Activated CD8-positive, alpha-beta memory T cell treated with anti-CD3 and anti-CD28 coated beads, Interleukin-2, amount 10 ng/mL, durations not matched to agents 7 days and 5 days (primary cell): ENCODE results near the gene UBE2Q1. TPM values are rescaled to one million over a fixed set of nuclear protein-coding genes. Genes with fewer than 3 reads are reported as not detected.
"Not testable (repeated sequence)": the region's sequence is repeated elsewhere in the genome, so short reads cannot be mapped to it uniquely, and the experiment has no call there.

Experiments used
- ATAC-seq: fragments of 150-1000 bp; cut with Tn5 transposase; one replicate; pipeline ENCODE4 v1.10.0; 2021; ENCODE audit warnings: moderate library complexity
- CTCF ChIA-PET: fragments of 350-600 bp; sonication (Branson Sonifier 250); formaldehyde crosslinking; loops from one replicate; lab custom pipeline; 2021; ENCODE audit warnings: antibody characterized with exemption; lab: Charles Lee
- DNase-seq: peaks from one replicate; pipeline ENCODE4 v3.0.0-alpha.2; 2020
- H3K27ac Mint-ChIP-seq: one replicate; pipeline ENCODE4 v1.8.0; 2021; ENCODE audit warnings: mild to moderate bottlenecking, mixed read lengths
- H3K27me3 Mint-ChIP-seq: one replicate; pipeline ENCODE4 v1.8.0; 2021; ENCODE audit warnings: mixed read lengths
- H3K36me3 Mint-ChIP-seq: one replicate; pipeline ENCODE4 v1.8.0; 2021; ENCODE audit warnings: mild to moderate bottlenecking, mixed read lengths
- H3K4me1 Mint-ChIP-seq: one replicate; pipeline ENCODE4 v1.8.0; 2021; ENCODE audit warnings: mixed read lengths
- H3K4me3 Mint-ChIP-seq: one replicate; pipeline ENCODE4 v1.8.0; 2021; ENCODE audit warnings: mild to moderate bottlenecking, moderate library complexity, mixed read lengths
- H3K9me3 Mint-ChIP-seq: one replicate; pipeline ENCODE4 v1.8.0; 2022; ENCODE audit warnings: low read depth, mixed read lengths
- total RNA-seq, 2 experiments: library from RNA; stranded (reverse); gene quantifications; one replicate each; pipeline ENCODE4 v1.2.3, GENCODE V29; 2021

UBE2Q1 gene
- total RNA-seq, 2 experiments from 2014 or later, result 103 to 110 TPM

DNA sequence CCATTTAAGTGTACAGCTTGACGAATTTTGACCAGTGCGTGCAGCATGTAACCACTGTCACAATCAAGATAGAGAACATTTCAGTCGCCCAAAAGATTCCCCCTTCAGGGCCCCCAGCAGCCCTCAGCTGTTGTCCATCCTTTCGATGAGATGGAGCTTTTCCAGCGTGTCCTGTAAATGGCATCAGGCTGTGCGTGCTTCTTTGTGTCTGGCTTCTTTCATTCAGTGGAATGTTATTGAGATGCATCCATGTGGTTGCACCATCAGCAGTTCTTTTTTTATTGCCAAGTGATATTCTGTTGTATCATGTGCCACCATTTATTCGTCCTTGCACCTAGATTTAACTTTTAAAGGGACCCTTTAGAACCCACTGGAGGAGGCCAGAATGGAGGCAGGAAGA lies 21.9 kb downstream of the UBE2Q1 start:
- CTCF ChIA-PET, result interaction anchor here (2.9 kb wide), 1 partner anchor 57 kb away, joined by 7 read pairs; no protein-coding TSS in a partner anchor
- no peaks in the 10 kb centered on the region for H3K36me3 Mint-ChIP-seq
- no peak for ATAC-seq
- H3K4me3 Mint-ChIP-seq, result no peak overlapping the region
- peaks cover 47% of the 10 kb centered on the region for H3K27me3 Mint-ChIP-seq
- no peaks in the 10 kb centered on the region for H3K9me3 Mint-ChIP-seq
- no peak for DNase-seq
- no peak overlapping the region for H3K27ac Mint-ChIP-seq
- no peaks in the 10 kb centered on the region for H3K4me1 Mint-ChIP-seq

DNA sequence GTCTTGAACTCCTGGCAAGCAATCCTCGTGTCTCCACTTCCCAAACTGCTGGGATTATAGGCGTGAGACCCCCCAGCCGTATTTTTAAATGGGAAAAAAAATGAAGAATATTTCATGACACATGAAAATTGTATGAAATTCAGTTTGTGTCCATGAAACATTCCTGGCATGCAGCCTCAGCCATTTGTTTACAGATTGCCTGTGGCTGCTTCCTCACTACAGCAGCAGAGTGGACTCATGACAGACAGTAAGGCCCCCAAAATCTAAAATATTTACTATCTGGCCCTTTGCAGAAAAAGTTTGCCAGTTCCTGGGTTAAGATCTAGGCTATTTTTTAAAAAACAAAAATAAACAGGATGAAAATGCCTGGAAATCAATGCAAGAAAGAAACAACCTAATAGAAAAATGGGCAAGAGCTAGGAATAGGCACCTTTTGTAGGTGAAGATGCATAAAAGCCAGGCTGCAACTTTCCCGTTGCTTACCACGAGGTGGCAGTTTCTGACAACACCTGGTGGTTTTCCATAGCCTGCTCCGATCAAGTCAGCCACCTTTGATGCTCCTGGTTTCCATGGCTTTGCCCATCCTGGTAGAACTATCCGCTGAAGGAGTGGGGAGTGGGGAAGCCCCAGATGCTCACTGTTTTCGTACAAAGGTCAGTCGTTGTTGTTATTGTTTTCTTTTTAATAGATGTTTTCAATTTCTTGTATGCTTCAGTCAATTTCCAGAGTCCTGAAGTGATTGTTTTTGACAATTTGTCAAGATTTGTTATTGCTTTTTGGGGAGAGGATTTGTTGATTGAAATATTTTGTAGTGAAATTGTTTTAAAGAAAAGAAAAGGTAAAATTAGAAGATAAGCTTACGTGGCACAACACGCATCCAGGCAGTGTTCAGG lies 24.3 kb downstream of the UBE2Q1 start:
- CTCF ChIA-PET, result interaction anchor here (1.2 to 2.9 kb wide), 3 partner anchors 12 to 55 kb away, joined by 3 to 7 read pairs (median 4); no protein-coding TSS in a partner anchor
- H3K27ac Mint-ChIP-seq, result no peak overlapping the region
- H3K4me3 Mint-ChIP-seq, result no peak overlapping the region
- DNase-seq, result no peak
- no peaks in the 10 kb centered on the region for H3K4me1 Mint-ChIP-seq
- peaks cover 34% of the 10 kb centered on the region for H3K27me3 Mint-ChIP-seq
- no peak for ATAC-seq
- no peaks in the 10 kb centered on the region for H3K9me3 Mint-ChIP-seq
- no peaks in the 10 kb centered on the region for H3K36me3 Mint-ChIP-seq

GRCh38 chr1:154531950-154532349 lies 26.5 kb downstream of the UBE2Q1 start:
- not testable (repeated sequence) for DNase-seq, H3K4me3 Mint-ChIP-seq, H3K9me3 Mint-ChIP-seq, H3K27ac Mint-ChIP-seq, H3K4me1 Mint-ChIP-seq, ATAC-seq, H3K36me3 Mint-ChIP-seq
- peaks cover 24% of the 10 kb centered on the region for H3K27me3 Mint-ChIP-seq
- CTCF ChIA-PET, result interaction anchor here (0.9 kb wide), 1 partner anchor 52 kb away, joined by 4 read pairs; no protein-coding TSS in a partner anchor

DNA sequence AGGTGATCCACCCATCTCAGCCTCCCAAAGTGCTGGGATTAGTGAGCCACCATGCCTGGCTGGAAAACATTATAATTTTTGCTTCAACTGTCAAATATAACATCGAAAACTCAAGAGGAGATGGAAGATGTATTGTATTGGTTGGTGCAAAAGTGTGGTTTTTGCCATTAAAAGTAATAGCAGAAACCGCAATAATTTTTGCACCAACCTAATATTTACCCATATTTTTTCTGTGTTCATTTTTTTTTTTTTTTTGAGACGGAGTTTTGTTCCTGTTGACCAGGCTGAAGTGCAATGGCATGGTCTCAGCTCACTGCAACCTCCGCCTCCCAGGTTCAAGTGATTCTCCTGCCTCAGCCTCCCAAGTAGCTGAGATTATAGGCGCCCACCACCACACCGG lies 29.2 kb downstream of the UBE2Q1 start:
- CTCF ChIA-PET, result interaction anchor here (2.2 kb wide), 1 partner anchor 49 kb away, joined by 6 read pairs; no protein-coding TSS in a partner anchor
- Mint-ChIP-seq H3K36me3 (no peaks in the 10 kb centered on the region), H3K27me3 (peaks cover 7% of the 10 kb centered on the region)

DNA sequence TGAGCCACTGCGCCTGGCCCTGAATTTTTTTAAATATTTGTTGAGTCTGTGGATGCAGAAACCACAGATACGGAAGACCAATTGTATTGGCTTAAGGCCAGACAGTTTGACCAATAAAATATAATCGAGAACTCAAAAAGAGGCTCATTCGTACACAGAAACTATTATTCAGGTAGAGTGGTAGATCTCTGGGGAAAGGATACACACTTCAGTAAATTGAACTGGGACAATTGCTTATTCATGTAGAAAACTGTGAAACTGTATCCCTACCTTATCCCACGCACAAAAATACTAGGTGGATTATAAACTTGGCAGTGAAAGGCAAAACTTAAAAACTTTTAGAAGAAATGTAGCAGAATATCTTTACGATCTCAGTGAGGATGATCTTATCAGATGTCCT lies 31.3 kb downstream of the UBE2Q1 start:
- Mint-ChIP-seq H3K36me3 (no peaks in the 10 kb centered on the region), H3K4me1 (no peaks in the 10 kb centered on the region), H3K4me3 (no peak overlapping the region), H3K9me3 (no peaks in the 10 kb centered on the region), H3K27me3 (peaks cover 9% of the 10 kb centered on the region), H3K27ac (no peak overlapping the region)
- DNase-seq (no peak), ATAC-seq (no peak)
- CTCF ChIA-PET, result no interaction called here

More for the DNA sequence above, 29.2 kb downstream of the UBE2Q1 start:
- no peak overlapping the region for H3K27ac Mint-ChIP-seq
- H3K4me3 Mint-ChIP-seq, result no peak overlapping the region
- no peaks in the 10 kb centered on the region for H3K9me3 Mint-ChIP-seq
- ATAC-seq, result no peak
- no peaks in the 10 kb centered on the region for H3K4me1 Mint-ChIP-seq
- no peak for DNase-seq

GRCh38 chr1:154524881-154525280 lies 33.6 kb downstream of the UBE2Q1 start:
- peaks cover 18% of the 10 kb centered on the region for H3K27me3 Mint-ChIP-seq
- no peaks in the 10 kb centered on the region for H3K36me3 Mint-ChIP-seq
- H3K27ac Mint-ChIP-seq, result no peak overlapping the region
- no peaks in the 10 kb centered on the region for H3K4me1 Mint-ChIP-seq
- CTCF ChIA-PET, result no interaction called here
- no peaks in the 10 kb centered on the region for H3K9me3 Mint-ChIP-seq
- no peak for ATAC-seq
- DNase-seq, result no peak
- no peak overlapping the region for H3K4me3 Mint-ChIP-seq

- DNase-seq (no peak), ATAC-seq (no peak)
- no peaks in the 10 kb centered on the region for H3K9me3 Mint-ChIP-seq
- H3K4me1 Mint-ChIP-seq, result no peaks in the 10 kb centered on the region
- no peak overlapping the region for H3K4me3 Mint-ChIP-seq
- no peak overlapping the region for H3K27ac Mint-ChIP-seq
- H3K27me3 Mint-ChIP-seq, result peaks cover 27% of the 10 kb centered on the region
- H3K36me3 Mint-ChIP-seq, result no peaks in the 10 kb centered on the region
- CTCF ChIA-PET, result interaction anchor here (1.2 kb wide), 1 partner anchor 13 kb away, joined by 4 read pairs; no protein-coding TSS in a partner anchor
Measured at GRCh38 chr1:154521695-154522094, 36.8 kb downstream of the UBE2Q1 start.

DNA sequence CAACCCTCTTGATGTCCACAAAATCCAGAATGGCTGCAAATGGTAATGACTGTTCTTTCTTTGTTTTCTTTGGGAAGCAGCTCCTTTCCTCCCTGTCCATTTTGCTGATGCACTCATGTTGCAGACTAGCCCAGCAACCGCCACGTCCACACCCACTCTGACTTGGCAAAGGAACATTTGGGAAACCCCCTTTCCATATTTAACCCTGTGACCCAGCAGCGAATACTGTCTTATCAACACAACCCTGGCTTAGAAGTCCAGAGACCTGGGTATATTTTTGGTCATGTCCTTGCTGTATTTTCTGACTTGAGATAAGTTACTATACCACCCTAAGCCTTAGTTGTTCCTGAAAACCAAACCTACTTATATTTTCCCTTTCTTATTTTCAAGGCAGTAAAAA lies 38.1 kb downstream of the UBE2Q1 start:
- CTCF ChIA-PET, result interaction anchor here (1.1 kb wide), 1 partner anchor 565 kb away, joined by 3 read pairs; no protein-coding TSS in a partner anchor
- Mint-ChIP-seq H3K27ac (no peak overlapping the region), H3K36me3 (no peaks in the 10 kb centered on the region), H3K27me3 (peaks cover 36% of the 10 kb centered on the region), H3K4me1 (no peaks in the 10 kb centered on the region), H3K9me3 (no peaks in the 10 kb centered on the region), H3K4me3 (no peak overlapping the region)
- ATAC-seq (no peak), DNase-seq (no peak)

DNA sequence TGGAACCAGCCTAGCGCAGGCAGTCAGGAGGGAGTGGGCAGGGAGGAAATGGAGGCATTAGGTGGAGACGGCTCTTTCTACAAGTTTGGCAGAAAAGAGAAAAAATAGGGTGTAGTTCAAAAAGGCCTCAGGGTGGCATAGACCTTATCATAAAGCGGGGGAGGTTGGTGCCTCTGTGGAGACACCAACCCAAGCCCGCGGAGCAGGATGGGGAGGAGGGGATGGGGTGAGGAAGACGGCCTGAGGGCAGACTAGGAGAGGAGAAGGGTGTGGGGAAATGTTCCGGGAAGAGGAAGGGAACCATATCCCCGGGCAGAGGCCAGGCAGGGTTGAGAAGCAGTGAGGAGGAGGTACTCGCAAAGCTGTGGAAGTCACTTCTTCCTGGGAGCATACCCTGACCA lies 38.9 kb downstream of the UBE2Q1 start:
- CTCF ChIA-PET, result interaction anchor here (1.1 kb wide), 1 partner anchor 27 kb away, joined by 3 read pairs; no protein-coding TSS in a partner anchor
- DNase-seq (no peak), ATAC-seq (no peak)
- H3K27me3 Mint-ChIP-seq, result peaks cover 38% of the 10 kb centered on the region
- H3K4me1 Mint-ChIP-seq, result no peaks in the 10 kb centered on the region
- H3K27ac Mint-ChIP-seq, result no peak overlapping the region
- no peaks in the 10 kb centered on the region for H3K9me3 Mint-ChIP-seq
- H3K4me3 Mint-ChIP-seq, result no peak overlapping the region
- H3K36me3 Mint-ChIP-seq, result no peaks in the 10 kb centered on the region

GRCh38 chr1:154517661-154518060 lies 40.8 kb downstream of the UBE2Q1 start:
- H3K27ac Mint-ChIP-seq, result no peak overlapping the region
- H3K36me3 Mint-ChIP-seq, result no peaks in the 10 kb centered on the region
- DNase-seq, result no peak
- H3K4me1 Mint-ChIP-seq, result no peaks in the 10 kb centered on the region
- H3K9me3 Mint-ChIP-seq, result no peaks in the 10 kb centered on the region
- no peak for ATAC-seq
- peaks cover 44% of the 10 kb centered on the region for H3K27me3 Mint-ChIP-seq
- CTCF ChIA-PET, result interaction anchor here (1.0 to 1.8 kb wide), 2 partner anchors 29 to 38 kb away, joined by 4 read pairs; no protein-coding TSS in a partner anchor
- H3K4me3 Mint-ChIP-seq, result no peak overlapping the region

GRCh38 chr1:154514066-154514553 lies 44.4 kb downstream of the UBE2Q1 start:
- Mint-ChIP-seq H3K4me3 (no peak overlapping the region), H3K4me1 (no peaks in the 10 kb centered on the region), H3K27ac (no peak overlapping the region), H3K36me3 (no peaks in the 10 kb centered on the region), H3K9me3 (no peaks in the 10 kb centered on the region), H3K27me3 (peaks cover 47% of the 10 kb centered on the region)
- ATAC-seq (no peak), DNase-seq (no peak)
- CTCF ChIA-PET, result no interaction called here

DNA sequence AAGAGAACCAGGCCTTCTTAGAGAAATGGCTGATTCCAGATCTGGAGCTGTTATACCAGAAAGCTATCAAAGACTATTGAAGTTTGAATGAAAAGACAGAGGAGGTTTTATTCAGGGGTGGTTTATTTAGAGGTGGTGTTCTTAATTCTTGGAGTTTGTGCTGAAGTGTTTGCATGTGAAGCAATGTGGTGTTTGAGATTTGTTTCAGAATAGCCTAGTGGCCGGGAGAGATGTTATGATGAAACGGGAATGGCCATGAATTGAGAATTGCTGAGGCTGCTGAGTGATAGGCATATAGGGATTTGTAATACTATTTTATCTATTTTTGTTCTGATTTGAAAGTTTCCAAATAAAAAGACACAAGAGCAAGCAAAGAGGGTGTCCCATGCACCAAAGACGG lies 45.7 kb downstream of the UBE2Q1 start:
- H3K4me1 Mint-ChIP-seq, result no peaks in the 10 kb centered on the region
- DNase-seq (no peak), ATAC-seq (no peak)
- peaks cover 56% of the 10 kb centered on the region for H3K27me3 Mint-ChIP-seq
- no peaks in the 10 kb centered on the region for H3K36me3 Mint-ChIP-seq
- CTCF ChIA-PET, result no interaction called here
- H3K9me3 Mint-ChIP-seq, result no peaks in the 10 kb centered on the region
- H3K27ac Mint-ChIP-seq, result no peak overlapping the region
- H3K4me3 Mint-ChIP-seq, result no peak overlapping the region

DNA sequence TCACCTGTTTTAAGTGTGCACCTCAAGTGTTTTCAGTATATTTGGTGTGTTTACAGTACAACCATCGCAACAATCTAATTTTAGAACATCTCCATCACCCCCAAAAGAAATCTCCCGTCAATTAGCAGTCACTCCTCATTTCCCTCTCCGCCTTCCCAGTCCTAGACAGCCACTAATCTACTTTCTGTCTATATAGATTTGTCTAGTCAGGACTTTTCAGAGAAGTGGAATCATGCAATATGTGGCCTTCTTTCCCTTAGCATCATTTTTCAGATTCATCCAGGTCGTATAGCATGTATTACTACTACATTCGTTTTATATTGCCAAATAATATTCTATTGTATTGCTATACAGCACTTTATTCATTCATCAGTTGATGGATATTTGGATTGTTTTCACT lies 54.6 kb downstream of the UBE2Q1 start:
- CTCF ChIA-PET, result no interaction called here
- Mint-ChIP-seq H3K36me3 (no peaks in the 10 kb centered on the region), H3K27ac (no peak overlapping the region), H3K4me1 (peaks cover 4% of the 10 kb centered on the region), H3K9me3 (no peaks in the 10 kb centered on the region), H3K4me3 (no peak overlapping the region), H3K27me3 (peaks cover 82% of the 10 kb centered on the region)
- no peak for ATAC-seq
- no peak for DNase-seq

GRCh38 chr1:154502744-154503115 lies 55.7 kb downstream of the UBE2Q1 start:
- ATAC-seq (no peak), DNase-seq (no peak)
- Mint-ChIP-seq H3K27ac (no peak overlapping the region), H3K4me1 (peaks cover 4% of the 10 kb centered on the region), H3K27me3 (peaks cover 77% of the 10 kb centered on the region), H3K36me3 (peaks cover 2% of the 10 kb centered on the region), H3K9me3 (no peaks in the 10 kb centered on the region), H3K4me3 (no peak overlapping the region)
- CTCF ChIA-PET, result no interaction called here
